GM12878 (cell line): ENCODE results near the gene PRPSAP1. TPM values are rescaled to one million over a fixed set of nuclear protein-coding genes. Genes with fewer than 3 reads are reported as not detected.

ENCODE experiments used
- ATAC-seq: fragments of 200-7000 bp; cut with Tn5 transposase; 3 replicates; pipeline ENCODE4 v1.9.1; 2020; ENCODE audit warnings: mild to moderate bottlenecking, moderate library complexity
- BruUV-seq: library from RNA; stranded (reverse); fragments of 400-500 nt; replicated peaks from 2 replicates; lab custom pipeline; 2021; lab: Mats Ljungman, UMichigan
- CTCF ChIA-PET: fragments of 300-600 bp; sonication (Branson Sonifier 250); formaldehyde crosslinking; extraction: SDS; loops from one replicate; lab custom pipeline; 2021; ENCODE audit warnings: inconsistent platforms; lab: Yijun Ruan, JAX
- POLR2A ChIA-PET: fragments of 350-600 bp; formaldehyde crosslinking; extraction: SDS; loops from one replicate; lab custom pipeline; 2021; ENCODE audit warnings: inconsistent platforms; lab: Charles Lee
- RAD21 ChIA-PET: fragments of 300-600 bp; sonication (Branson Sonifier 250); formaldehyde crosslinking; loops from one replicate; lab custom pipeline; 2023; ENCODE audit warnings: antibody characterized with exemption; ENCODE audit not compliant: unreplicated experiment; lab: Charles Lee
- SMC1A ChIA-PET: fragments of 300-600 bp; sonication (Branson Sonifier 250); formaldehyde crosslinking; loops from one replicate; lab custom pipeline; 2023; ENCODE audit not compliant: unreplicated experiment, uncharacterized antibody; lab: Charles Lee
- DNase-seq: peaks from one replicate; pipeline ENCODE4 v3.0.0-alpha.2; 2011; ENCODE audit warnings: low read depth, low spot score
- FAIRE-seq: peaks from 3 replicates; lab custom pipeline; 2011; peaks lifted over from hg19 to GRCh38; lab: Jason Lieb, UNC
- H2AFZ ChIP-seq: 2 replicates; pipeline ENCODE4 v1.6.0; 2011; ENCODE audit warnings: low read depth, low read length, control low read depth; ENCODE audit not compliant: control insufficient read depth
- H3K27ac ChIP-seq: 2 replicates; pipeline ENCODE4 v1.5.1; 2011; ENCODE audit warnings: control low read depth; ENCODE audit not compliant: control insufficient read depth, insufficient read depth
- H3K27me3 ChIP-seq, 2 experiments: replicated peaks in 1 of 2; 2 replicates each; pipeline versions ENCODE4 v1.6.0 to v1.6.1; 2011; ENCODE audit warnings: low read length in 1 of 2; ENCODE audit not compliant: control insufficient read depth in 2 of 2, insufficient read depth in 2 of 2
- H3K36me3 ChIP-seq, 2 experiments: 2 replicates each; pipeline ENCODE4 v1.5.1; 2011; ENCODE audit warnings: low read length in 1 of 2; ENCODE audit not compliant: control insufficient read depth in 2 of 2, insufficient read depth in 2 of 2
- H3K4me1 ChIP-seq: 2 replicates; pipeline ENCODE4 v1.6.1; 2011; ENCODE audit warnings: mild to moderate bottlenecking, low read length, moderate library complexity, mixed read lengths; ENCODE audit not compliant: control insufficient read depth, insufficient read depth
- H3K4me2 ChIP-seq: 2 replicates; pipeline ENCODE4 v1.6.0; 2011; ENCODE audit warnings: control low read depth; ENCODE audit not compliant: control insufficient read depth, insufficient read depth
- H3K4me3 ChIP-seq: fragments of 200-600 bp; sonication (generic); 2 replicates; pipeline ENCODE4 v1.5.1; 2016
- H3K79me2 ChIP-seq: 2 replicates; pipeline ENCODE4 v1.6.0; 2011; ENCODE audit warnings: low read length; ENCODE audit not compliant: control insufficient read depth, insufficient read depth
- H3K9ac ChIP-seq: 2 replicates; pipeline ENCODE4 v1.8.0; 2011; ENCODE audit warnings: low read length, control low read depth, mixed read lengths; ENCODE audit not compliant: control insufficient read depth, insufficient read depth
- H3K9me3 ChIP-seq: replicated peaks from 3 replicates; pipeline ENCODE4 v1.5.1; 2011; ENCODE audit warnings: mild to moderate bottlenecking, low read length; ENCODE audit not compliant: control insufficient read depth, insufficient read depth
- H4K20me1 ChIP-seq: 2 replicates; pipeline ENCODE4 v1.6.0; 2011; ENCODE audit not compliant: control insufficient read depth, insufficient read depth
- BHLHE40 ChIP-seq, 2 experiments: fragments of 450-650 bp in 1 of 2; IDR thresholded peaks; 2 replicates each; pipeline ENCODE4 v1.6.1; 2011 to 2017; ENCODE audit warnings: low read depth in 2 of 2, borderline replicate concordance in 1 of 2, improper control_type of control experiment in 1 of 2, low read length in 1 of 2, mild to moderate bottlenecking in 1 of 2
- CREM ChIP-seq: IDR thresholded peaks from 2 replicates; pipeline ENCODE4 v1.6.1; 2014; ENCODE audit warnings: antibody characterized with exemption, low read depth
- CTCF ChIP-seq, 3 experiments: IDR thresholded peaks in 2 of 3; conservative IDR thresholded peaks in 1 of 3; 2 replicates each; pipeline ENCODE4 v1.5.1; 2011; ENCODE audit warnings: low read depth in 3 of 3, low read length in 3 of 3, mild to moderate bottlenecking in 3 of 3, control low read depth in 2 of 3, moderate library complexity in 2 of 3, inconsistent platforms in 1 of 3, mixed read lengths in 1 of 3; ENCODE audit not compliant: control insufficient read depth in 2 of 3, insufficient read depth in 1 of 3; ENCODE audit errors: extremely low read depth in 1 of 3
- DPF2 ChIP-seq: fragments of 450-650 bp; IDR thresholded peaks from 2 replicates; pipeline ENCODE4 v1.6.1; 2017; ENCODE audit warnings: mild to moderate bottlenecking
- HDGF ChIP-seq: fragments of 450-650 bp; IDR thresholded peaks from 2 replicates; pipeline ENCODE4 v1.6.1; 2016; ENCODE audit warnings: antibody characterized with exemption
- IRF4 ChIP-seq: IDR thresholded peaks from 2 replicates; pipeline ENCODE4 v1.6.1; 2011; ENCODE audit warnings: low read depth, low read length
- NR2F1 ChIP-seq: fragments of 450-650 bp; conservative IDR thresholded peaks from 2 replicates; pipeline ENCODE4 v1.6.1; 2017; ENCODE audit warnings: mild to moderate bottlenecking
- NRF1 ChIP-seq: conservative IDR thresholded peaks from 2 replicates; pipeline ENCODE4 v1.6.1; 2011; ENCODE audit warnings: mild to moderate bottlenecking, low read depth, low read length, improper control_type of control experiment
- PKNOX1 ChIP-seq: fragments of 450-650 bp; IDR thresholded peaks from 2 replicates; pipeline ENCODE4 v1.6.1; 2016; ENCODE audit warnings: mild to moderate bottlenecking
- USF1 ChIP-seq: IDR thresholded peaks from 2 replicates; pipeline ENCODE4 v1.6.1; 2011; ENCODE audit warnings: borderline replicate concordance, low read depth, mild to moderate bottlenecking, moderate library complexity, mixed read lengths, low read length; ENCODE audit not compliant: insufficient read depth; ENCODE audit errors: extremely low read length
- ZNF622 ChIP-seq: fragments of 450-650 bp; IDR thresholded peaks from 2 replicates; pipeline ENCODE4 v1.6.1; 2017; ENCODE audit warnings: mild to moderate bottlenecking, inconsistent platforms
- WGBS: methylation state at CpG from one replicate; pipeline ENCODE4 v1.1.6; 2016; ENCODE audit warnings: low lambda C conversion rate; ENCODE audit not compliant: insufficient replicate concordance, insufficient coverage; ENCODE audit errors: missing lambda C conversion rate; 5-methylcytosine and 5-hydroxymethylcytosine counted together
- in situ Hi-C: fragments of 300-500 bp; cut with MboI; formaldehyde crosslinking; loops from 9 replicates; pipeline ENCODE4 v1.14.3; 2018; ENCODE audit warnings: mixed read lengths
- intact Hi-C: fragments of 100-400 bp; cut with micrococcal nuclease; formaldehyde crosslinking; loops from one replicate; pipeline ENCODE4 v1.14.2; 2022; ENCODE audit not compliant: unreplicated experiment
- polyA plus RNA-seq, 11 experiments: library from polyadenylated mRNA; depleted of rRNA in 4 of 11; unstranded in 6 of 11; stranded (reverse) in 5 of 11; fragments of >200 nt; fragmentation: Nextera tagmentation in 4 of 11; fragmentation: Illumina TruSeq in 1 of 11; extraction: Ambion mirVana in 4 of 11; extraction: Trizol in 1 of 11; gene quantifications; 1 replicate in 1 of 11; 2 replicates in 10 of 11; pipeline versions ENCODE4 v1.2.1 to v1.2.3, GENCODE V29; 2011 to 2016; ENCODE audit warnings: inconsistent platforms in 2 of 11, missing spikeins in 2 of 11, low read depth in 1 of 11
- total RNA-seq, 4 experiments: library from RNA; depleted of rRNA in 3 of 4; stranded (reverse); fragments of >200 nt in 3 of 4; fragmentation: Illumina TruSeq in 1 of 4; extraction: Trizol in 1 of 4; gene quantifications; 2 replicates each; pipeline versions ENCODE4 v1.2.1 to v1.2.3, GENCODE V29; 2013 to 2021
- TF ChIP-seq, protein P1 (sequence below): fragments of 450-650 bp; formaldehyde crosslinking; IDR thresholded peaks from 2 replicates; pipeline ENCODE4 v1.5.0; 2022; ENCODE audit warnings: mild to moderate bottlenecking, missing genetic modification characterization
- TF ChIP-seq, protein P2 (sequence below): IDR thresholded peaks from 2 replicates; pipeline ENCODE4 v1.6.1; 2012; ENCODE audit warnings: low read depth, low read length, improper control_type of control experiment

PRPSAP1 gene
- total and polyA plus RNA-seq, 10 of the 15 experiments (the other 5 are each of a cell fraction or from before 2014, with no cell fraction given), result 15.8 to 84.2 (median 44.2) TPM

DNA sequence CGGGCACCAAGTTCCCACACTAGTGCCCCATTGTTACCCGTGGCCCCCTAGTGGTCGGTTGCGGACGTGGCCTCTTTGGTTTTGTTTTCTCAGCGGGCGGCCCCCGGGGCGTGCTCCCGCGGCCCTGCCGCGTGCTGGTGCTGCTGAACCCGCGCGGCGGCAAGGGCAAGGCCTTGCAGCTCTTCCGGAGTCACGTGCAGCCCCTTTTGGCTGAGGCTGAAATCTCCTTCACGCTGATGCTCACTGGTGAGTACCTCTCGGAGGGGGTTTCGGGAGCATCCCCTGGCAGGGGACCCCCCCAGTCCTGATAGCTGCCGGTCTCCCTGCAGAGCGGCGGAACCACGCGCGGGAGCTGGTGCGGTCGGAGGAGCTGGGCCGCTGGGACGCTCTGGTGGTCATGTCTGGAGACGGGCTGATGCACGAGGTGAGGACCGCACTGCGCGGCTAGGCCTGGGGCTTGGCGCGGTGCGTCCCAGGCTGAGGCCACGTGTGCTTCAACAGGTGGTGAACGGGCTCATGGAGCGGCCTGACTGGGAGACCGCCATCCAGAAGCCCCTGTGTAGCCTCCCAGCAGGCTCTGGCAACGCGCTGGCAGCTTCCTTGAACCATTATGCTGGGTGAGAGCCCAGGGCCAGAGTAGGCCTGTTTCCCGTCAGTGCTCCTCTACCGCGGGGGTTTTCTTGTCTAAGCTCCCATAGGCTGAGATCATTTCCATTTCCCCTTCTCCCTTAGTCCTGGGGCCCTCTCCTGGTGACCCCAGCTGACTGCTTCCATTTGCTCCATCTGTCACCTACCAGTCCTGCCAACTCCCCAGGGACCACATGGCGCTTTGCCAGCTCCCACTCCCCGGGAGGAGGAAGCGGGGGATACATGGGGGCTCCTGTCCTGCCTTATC lies 32.4 kb upstream of the PRPSAP1 start:
- peaks cover 24% of the 10 kb centered on the region for H3K4me1 ChIP-seq
- no peaks in the 10 kb centered on the region for H3K79me2 ChIP-seq
- SMC1A ChIA-PET, result interaction anchor here (0.8 to 2.2 kb wide), 6 partner anchors 11 to 87 kb away, joined by 3 to 10 read pairs (median 4); partner anchors contain the start of gene PRPSAP1
- no peak overlapping the region; the same call in 1 of the 2 replicates for H3K9ac ChIP-seq
- no peaks in the 10 kb centered on the region for H4K20me1 ChIP-seq
- BruUV-seq, result no TSS peak
- DNase-seq (no peak), ATAC-seq (peak; percentile 73), FAIRE-seq (peak; percentile 74)
- H2AFZ ChIP-seq, result peak overlapping the region; percentile 75
- no peaks in the 10 kb centered on the region for H3K9me3 ChIP-seq
- peaks cover 0 to 4% of the 10 kb centered on the region in 2 experiments; a peak in 3 of 4 replicates for H3K36me3 ChIP-seq
- POLR2A ChIA-PET, result interaction anchor here (0.5 to 2.2 kb wide), 2 partner anchors 15 to 33 kb away, joined by 4 to 9 read pairs; partner anchors contain the start of gene PRPSAP1
- peaks cover 2 to 6% of the 10 kb centered on the region in 2 experiments; a peak in 2 of 4 replicates for H3K27me3 ChIP-seq
- intact Hi-C loops (loop anchor here (2.0 to 10.0 kb wide), 2 partner anchors 33 to 261 kb away; partner anchors contain the start of gene PRPSAP1), in situ Hi-C loops (no loop called here)
- CTCF ChIA-PET, result interaction anchor here (0.6 to 4.2 kb wide), 21 partner anchors 10 to 518 kb away, joined by 3 to 46 read pairs (median 4); partner anchors contain the start of gene PRPSAP1
- peak overlapping the region; percentile 75; the same call in 1 of the 2 replicates for H3K4me3 ChIP-seq
- 57% methylated on average over 52 of the region's 52 CpGs for WGBS
- no peak overlapping the region for H3K27ac ChIP-seq
- RAD21 ChIA-PET, result interaction anchor here (0.9 to 2.5 kb wide), 6 partner anchors 12 to 83 kb away, joined by 3 to 9 read pairs (median 4); partner anchors contain the start of gene PRPSAP1
- H3K4me2 ChIP-seq, result peak overlapping the region; percentile 99
- 0 out of 2 replicates have a peak, but pooled peaks have one; percentile 11 for TF ChIP-seq CREM
- TF ChIP-seq, protein P1, sequence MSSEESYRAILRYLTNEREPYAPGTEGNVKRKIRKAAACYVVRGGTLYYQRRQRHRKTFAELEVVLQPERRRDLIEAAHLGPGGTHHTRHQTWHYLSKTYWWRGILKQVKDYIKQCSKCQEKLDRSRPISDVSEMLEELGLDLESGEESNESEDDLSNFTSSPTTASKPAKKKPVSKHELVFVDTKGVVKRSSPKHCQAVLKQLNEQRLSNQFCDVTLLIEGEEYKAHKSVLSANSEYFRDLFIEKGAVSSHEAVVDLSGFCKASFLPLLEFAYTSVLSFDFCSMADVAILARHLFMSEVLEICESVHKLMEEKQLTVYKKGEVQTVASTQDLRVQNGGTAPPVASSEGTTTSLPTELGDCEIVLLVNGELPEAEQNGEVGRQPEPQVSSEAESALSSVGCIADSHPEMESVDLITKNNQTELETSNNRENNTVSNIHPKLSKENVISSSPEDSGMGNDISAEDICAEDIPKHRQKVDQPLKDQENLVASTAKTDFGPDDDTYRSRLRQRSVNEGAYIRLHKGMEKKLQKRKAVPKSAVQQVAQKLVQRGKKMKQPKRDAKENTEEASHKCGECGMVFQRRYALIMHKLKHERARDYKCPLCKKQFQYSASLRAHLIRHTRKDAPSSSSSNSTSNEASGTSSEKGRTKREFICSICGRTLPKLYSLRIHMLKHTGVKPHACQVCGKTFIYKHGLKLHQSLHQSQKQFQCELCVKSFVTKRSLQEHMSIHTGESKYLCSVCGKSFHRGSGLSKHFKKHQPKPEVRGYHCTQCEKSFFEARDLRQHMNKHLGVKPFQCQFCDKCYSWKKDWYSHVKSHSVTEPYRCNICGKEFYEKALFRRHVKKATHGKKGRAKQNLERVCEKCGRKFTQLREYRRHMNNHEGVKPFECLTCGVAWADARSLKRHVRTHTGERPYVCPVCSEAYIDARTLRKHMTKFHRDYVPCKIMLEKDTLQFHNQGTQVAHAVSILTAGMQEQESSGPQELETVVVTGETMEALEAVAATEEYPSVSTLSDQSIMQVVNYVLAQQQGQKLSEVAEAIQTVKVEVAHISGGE (CRISPR knock-in tag), result no peak
- peak; percentile 59 for TF ChIP-seq NR2F1
- peak; percentile 70 for TF ChIP-seq USF1
- TF ChIP-seq BHLHE40 (IDR thresholded peaks at IDR 0.05; ENCODE audit: borderline replicate concordance in 1 of 2, low read depth in 2 of 2, low read length in 1 of 2), result peak; percentile 87 to 92
- TF ChIP-seq PKNOX1, result no peak
- TF ChIP-seq CTCF (IDR thresholded peaks at IDR 0.05 in 2 of 3, conservative IDR thresholded peaks at IDR 0.05 in 1 of 3; ENCODE audit: control insufficient read depth in 2 of 3, extremely low read depth in 1 of 3, insufficient read depth in 1 of 3, low read depth in 3 of 3, low read length in 3 of 3), result peak; percentile 80 to 95 (median 92)
- TF ChIP-seq, protein P2, sequence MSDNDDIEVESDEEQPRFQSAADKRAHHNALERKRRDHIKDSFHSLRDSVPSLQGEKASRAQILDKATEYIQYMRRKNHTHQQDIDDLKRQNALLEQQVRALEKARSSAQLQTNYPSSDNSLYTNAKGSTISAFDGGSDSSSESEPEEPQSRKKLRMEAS, result peak; percentile 54; the same call in 1 of the 2 replicates
- TF ChIP-seq ZNF622, result no peak
- TF ChIP-seq NRF1, result no peak
- 0 out of 2 replicates have a peak, but pooled peaks have one; percentile 11 for TF ChIP-seq IRF4
- TF ChIP-seq HDGF, result no peak
- TF ChIP-seq DPF2, result no peak
